IMR-90 (cell line): ENCODE measurements around the gene SMIM33. TPM values are rescaled to one million over a fixed set of nuclear protein-coding genes. Genes with fewer than 3 reads are reported as not detected.

ENCODE experiments used
- ATAC-seq: fragments of 200-7000 bp; cut with Tn5 transposase; 2 replicates; pipeline ENCODE4 v1.9.1; 2020; ENCODE audit warnings: low read depth, mild to moderate bottlenecking, moderate library complexity
- Bru-seq: library from RNA; stranded (reverse); fragments of 400-500 nt; gene quantifications from one replicate; lab custom pipeline; 2021; lab: Mats Ljungman, UMichigan
- BruChase-seq, 2 experiments: library from RNA; stranded (reverse); fragments of 400-500 nt; gene quantifications; one replicate each; lab custom pipeline; 2021; lab: Mats Ljungman, UMichigan
- BruUV-seq: library from RNA; stranded (reverse); fragments of 400-500 nt; replicated peaks from 2 replicates; lab custom pipeline; 2021; lab: Mats Ljungman, UMichigan
- CTCF ChIA-PET: fragments of 300-600 bp; formaldehyde crosslinking; extraction: SDS; loops from one replicate; lab custom pipeline; 2021; ENCODE audit warnings: antibody characterized with exemption; lab: Yijun Ruan, JAX
- POLR2A ChIA-PET: fragments of 300-600 bp; sonication (Branson Sonifier 250); formaldehyde crosslinking; loops from one replicate; lab custom pipeline; 2022; ENCODE audit warnings: antibody characterized with exemption; ENCODE audit not compliant: unreplicated experiment; lab: Charles Lee
- DNase-seq: peaks from one replicate; pipeline ENCODE4 v3.0.0; 2013
- H2AFZ ChIP-seq: replicated peaks from 2 replicates; pipeline ENCODE3; 2013; ENCODE audit warnings: low read length, mild to moderate bottlenecking; ENCODE audit not compliant: poor library complexity
- H2AK5ac ChIP-seq: 2 replicates; pipeline ENCODE4 v1.6.1; 2013; ENCODE audit warnings: low read depth, low read length, inconsistent platforms
- H2AK9ac ChIP-seq: replicated peaks from 2 replicates; pipeline ENCODE3; 2013; ENCODE audit warnings: mild to moderate bottlenecking, low read depth, low read length, moderate library complexity; ENCODE audit not compliant: poor library complexity
- H2BK120ac ChIP-seq: 2 replicates; pipeline ENCODE4 v1.6.1; 2013; ENCODE audit warnings: low read depth, low read length, inconsistent platforms
- H2BK15ac ChIP-seq: 3 replicates; pipeline ENCODE4 v1.6.1; 2013; ENCODE audit warnings: low read depth, low read length, inconsistent platforms
- H2BK20ac ChIP-seq: 2 replicates; pipeline ENCODE4 v1.6.1; 2013; ENCODE audit warnings: low read depth, mild to moderate bottlenecking, inconsistent platforms, low read length, moderate library complexity
- H2BK5ac ChIP-seq: 2 replicates; pipeline ENCODE4 v1.6.1; 2013; ENCODE audit warnings: mild to moderate bottlenecking, low read depth, low read length, inconsistent platforms; ENCODE audit not compliant: poor library complexity, severe bottlenecking
- H3K14ac ChIP-seq: replicated peaks from 2 replicates; pipeline ENCODE4 v1.6.1; 2013; ENCODE audit warnings: low read depth, low read length, inconsistent platforms
- H3K18ac ChIP-seq: 2 replicates; pipeline ENCODE4 v1.6.1; 2013; ENCODE audit warnings: low read depth, low read length, control low read depth
- H3K23ac ChIP-seq: 2 replicates; pipeline ENCODE4 v1.6.1; 2013; ENCODE audit warnings: low read depth, low read length, inconsistent platforms
- H3K27ac ChIP-seq: 2 replicates; pipeline ENCODE4 v1.5.1; 2013; ENCODE audit warnings: mild to moderate bottlenecking, control low read depth, low read length; ENCODE audit not compliant: insufficient read depth
- H3K27me3 ChIP-seq: 2 replicates; pipeline ENCODE4 v1.6.1; 2013; ENCODE audit warnings: low read length; ENCODE audit not compliant: control insufficient read depth, insufficient read depth
- H3K36me3 ChIP-seq: 2 replicates; pipeline ENCODE4 v1.6.1; 2013; ENCODE audit warnings: low read length, mixed read lengths; ENCODE audit not compliant: control insufficient read depth, insufficient read depth
- H3K4ac ChIP-seq: 2 replicates; pipeline ENCODE4 v1.6.1; 2013; ENCODE audit warnings: low read depth, low read length, inconsistent platforms
- H3K4me1 ChIP-seq: 2 replicates; pipeline ENCODE4 v1.6.1; 2013; ENCODE audit warnings: low read length, mixed read lengths; ENCODE audit not compliant: control insufficient read depth, insufficient read depth
- H3K4me2 ChIP-seq: 2 replicates; pipeline ENCODE4 v1.6.1; 2013; ENCODE audit warnings: low read depth, mild to moderate bottlenecking, control low read depth, low read length, moderate library complexity
- H3K4me3 ChIP-seq: 2 replicates; pipeline ENCODE4 v1.5.1; 2013; ENCODE audit warnings: low read depth, mild to moderate bottlenecking, control low read depth, low read length, moderate library complexity; ENCODE audit not compliant: insufficient read depth
- H3K56ac ChIP-seq: 2 replicates; pipeline ENCODE4 v1.6.1; 2013; ENCODE audit warnings: low read length, inconsistent platforms; ENCODE audit not compliant: insufficient read depth; ENCODE audit errors: extremely low read depth
- H3K79me1 ChIP-seq, 2 experiments: 2 replicates each; pipeline ENCODE4 v1.6.1; 2013; ENCODE audit warnings: low read length in 2 of 2, inconsistent platforms in 1 of 2, low read depth in 1 of 2
- H3K9ac ChIP-seq: 2 replicates; pipeline ENCODE4 v1.6.1; 2013; ENCODE audit warnings: low read depth, low read length, control low read depth
- H3K9me1 ChIP-seq: 2 replicates; pipeline ENCODE4 v1.6.1; 2013; ENCODE audit warnings: low read length, inconsistent platforms; ENCODE audit not compliant: insufficient read depth
- H3K9me3 ChIP-seq: 2 replicates; pipeline ENCODE4 v1.6.1; 2013; ENCODE audit warnings: low read length; ENCODE audit not compliant: control insufficient read depth, insufficient read depth
- H4K20me1 ChIP-seq: 2 replicates; pipeline ENCODE4 v1.6.1; 2013; ENCODE audit warnings: low read length, inconsistent platforms; ENCODE audit not compliant: insufficient read depth
- H4K5ac ChIP-seq: 2 replicates; pipeline ENCODE4 v1.6.1; 2013; ENCODE audit warnings: mild to moderate bottlenecking, low read depth, low read length, control low read depth
- H4K8ac ChIP-seq, 2 experiments: 2 replicates each; pipeline ENCODE4 v1.6.1; 2013; ENCODE audit warnings: low read depth in 2 of 2, low read length in 2 of 2, control low read depth in 1 of 2, inconsistent platforms in 1 of 2
- H4K91ac ChIP-seq: 2 replicates; pipeline ENCODE4 v1.6.1; 2013; ENCODE audit warnings: low read depth, low read length, inconsistent platforms; ENCODE audit not compliant: insufficient read depth
- BHLHE40 ChIP-seq: fragments of 150-350 bp; IDR thresholded peaks from 2 replicates; pipeline ENCODE4 v1.6.1; 2016; ENCODE audit warnings: mild to moderate bottlenecking, low read depth, low read length
- CEBPB ChIP-seq: IDR thresholded peaks from 2 replicates; pipeline ENCODE4 v1.6.1; 2012; ENCODE audit warnings: low read depth, low read length, improper control_type of control experiment
- CTCF ChIP-seq: conservative IDR thresholded peaks from 2 replicates; pipeline ENCODE4 v1.5.1; 2012; ENCODE audit warnings: mild to moderate bottlenecking, low read depth, low read length, improper control_type of control experiment
- ELK1 ChIP-seq: fragments of 150-350 bp; IDR thresholded peaks from 2 replicates; pipeline ENCODE4 v1.6.1; 2016; ENCODE audit warnings: low read depth, mild to moderate bottlenecking, low read length, moderate library complexity, borderline replicate concordance
- FOS ChIP-seq: fragments of 150-350 bp; IDR thresholded peaks from 2 replicates; pipeline ENCODE4 v1.6.1; 2016; ENCODE audit warnings: low read depth, low read length
- MAFK ChIP-seq: IDR thresholded peaks from 2 replicates; pipeline ENCODE4 v1.6.1; 2012; ENCODE audit warnings: low read depth, low read length, improper control_type of control experiment
- MAZ ChIP-seq: IDR thresholded peaks from 2 replicates; pipeline ENCODE4 v1.6.1; 2012; ENCODE audit warnings: low read depth, mild to moderate bottlenecking, low read length, improper control_type of control experiment, moderate library complexity, borderline replicate concordance
- MXI1 ChIP-seq: IDR thresholded peaks from 2 replicates; pipeline ENCODE4 v1.6.1; 2012; ENCODE audit warnings: low read depth, mild to moderate bottlenecking, low read length, moderate library complexity, borderline replicate concordance
- POLR2A ChIP-seq: IDR thresholded peaks from 2 replicates; pipeline ENCODE4 v1.6.1; 2012; ENCODE audit warnings: mild to moderate bottlenecking, low read depth, low read length
- RAD21 ChIP-seq: IDR thresholded peaks from 2 replicates; pipeline ENCODE4 v1.6.1; 2012; ENCODE audit warnings: low read length, improper control_type of control experiment
- RCOR1 ChIP-seq: IDR thresholded peaks from 2 replicates; pipeline ENCODE4 v1.6.1; 2012; ENCODE audit warnings: mild to moderate bottlenecking, low read length, improper control_type of control experiment; ENCODE audit not compliant: insufficient replicate concordance
- RFX5 ChIP-seq: IDR thresholded peaks from 2 replicates; pipeline ENCODE4 v1.8.0; 2012; ENCODE audit warnings: low read depth, mild to moderate bottlenecking, low read length, moderate library complexity
- SMC3 ChIP-seq: fragments of 150-350 bp; IDR thresholded peaks from 2 replicates; pipeline ENCODE4 v1.6.1; 2016; ENCODE audit warnings: low read depth, mild to moderate bottlenecking, antibody characterized with exemption, low read length, moderate library complexity
- USF2 ChIP-seq: fragments of 150-350 bp; IDR thresholded peaks from 2 replicates; pipeline ENCODE4 v1.6.1; 2017; ENCODE audit warnings: mild to moderate bottlenecking, antibody characterized with exemption, low read length, low read depth
- WGBS, 2 experiments: methylation state at CpG; one replicate each; pipeline versions ENCODE4 v1.1.5 to v1.1.7; 2013; ENCODE audit warnings: missing lambda C conversion rate in 2 of 2; ENCODE audit not compliant: insufficient read length in 1 of 2; ENCODE audit errors: extremely low coverage in 2 of 2; 5-methylcytosine and 5-hydroxymethylcytosine counted together
- dilution Hi-C: fragments of 300-500 bp; cut with HindIII; formaldehyde crosslinking; loops from one replicate; pipeline ENCODE4 v1.14.3; 2018; ENCODE audit warnings: low sequenced_read_pairs; ENCODE audit not compliant: unreplicated experiment
- in situ Hi-C: fragments of 300-500 bp; cut with MboI; formaldehyde crosslinking; loops from 3 replicates; pipeline ENCODE4 v1.14.3; 2019; ENCODE audit warnings: low sequenced_read_pairs, inconsistent platforms, mixed read lengths
- intact Hi-C: fragments of 100-400 bp; cut with micrococcal nuclease; formaldehyde crosslinking; loops from 2 replicates; pipeline ENCODE4 v1.10.0; 2022
- long read RNA-seq: library from polyadenylated mRNA; unstranded; transcript quantifications from one replicate; pipeline ENCODE4 v2.0.0, GENCODE V29; 2021; ENCODE audit not compliant: unreplicated experiment
- polyA plus RNA-seq, 3 experiments: library from polyadenylated mRNA; depleted of rRNA; stranded (reverse); fragments of >200 nt; gene quantifications; 2 replicates each; pipeline ENCODE4 v1.2.3, GENCODE V29; 2012; ENCODE audit warnings: low replicate concordance in 1 of 3
- total RNA-seq: library from RNA; depleted of rRNA; stranded (reverse); fragments of >200 nt; gene quantifications from 2 replicates; pipeline ENCODE4 v1.2.3, GENCODE V29; 2012; rRNA removed

SMIM33 gene
- total RNA-seq (not detected in 2 replicates), polyA plus RNA-seq (2012; rRNA removed) (not detected in 2 replicates), Bru-seq, nascent RNA (percentile 13 among the genes with signal in this experiment), BruChase-seq, experiment 1, labeled RNA remaining after a 6-hour chase (not detected), BruChase-seq, experiment 2, labeled RNA remaining after a 2-hour chase (not detected)
- not detected in 2 replicates for polyA plus RNA-seq (2012; cell fraction: cytosol; rRNA removed)
- polyA plus RNA-seq (2012; cell fraction: nucleus; rRNA removed; ENCODE audit: low replicate concordance) = not detected in 2 replicates
- long read RNA-seq = 0 reads

GRCh38 chr5:139470821-139471300 is at the start of gene SMIM33:
TSS of gene SMIM33 (plus strand) at chr5:139471004. CDS start at chr5:139471122, 118 bp downstream.
- ChIA-PET POLR2A (no interaction called here), CTCF (no interaction called here)
- Histone ChIP-seq H3K4ac (no peak within 1 kb of the TSS), H4K5ac (no peak within 1 kb of the TSS), H3K56ac (no peak within 1 kb of the TSS), H4K91ac (0 out of 2 replicates have a peak within 1 kb of the TSS, but pooled peaks have one; percentile 6), H2BK15ac (no peak within 1 kb of the TSS), H3K14ac (no peak within 1 kb of the TSS), H4K20me1 (no peaks in the 10 kb centered on the region; the same call in 1 of the 2 replicates), H3K4me1 (peaks cover 27% of the 10 kb centered on the region), H3K79me1 (peaks cover 0 to 20% of the 10 kb centered on the region in 2 experiments; a peak in 2 of 4 replicates), H2BK120ac (no peak within 1 kb of the TSS), H3K23ac (no peak within 1 kb of the TSS), H3K9me3 (no peaks in the 10 kb centered on the region), H3K9me1 (peaks cover 22% of the 10 kb centered on the region), H3K27ac (no peak within 1 kb of the TSS), H2AK5ac (no peak within 1 kb of the TSS), H3K36me3 (peaks cover under 1% of the 10 kb centered on the region), H3K27me3 (no peaks in the 10 kb centered on the region), H2BK20ac (no peak within 1 kb of the TSS), H3K4me3 (no peak within 1 kb of the TSS), H3K9ac (no peak within 1 kb of the TSS), H4K8ac (no peak within 1 kb of the TSS), H3K18ac (no peak within 1 kb of the TSS), H2AFZ (no peak within 1 kb of the TSS), H3K4me2 (no peak within 1 kb of the TSS), H2AK9ac (peak within 1 kb of the TSS; percentile 47), H2BK5ac (no peak within 1 kb of the TSS)
- no peak for DNase-seq
- no CpG with 5 or more reads among the region's 9 CpGs for WGBS, 2 experiments
- no TSS peak for BruUV-seq
- ATAC-seq = no peak
- in situ Hi-C loops = no loop called here
- TF ChIP-seq MAFK (no peak), CTCF (no peak), RFX5 (no peak), BHLHE40 (no peak), POLR2A (no peak), RAD21 (no peak), FOS (no peak), USF2 (no peak), RCOR1 (no peak), MAZ (no peak), ELK1 (no peak), MXI1 (no peak), SMC3 (no peak), CEBPB (no peak)
- dilution Hi-C loops = no loop called here
- intact Hi-C loops = no loop called here
